ENCODE data around the gene YPEL3.

Gene YPEL3

DNA sequence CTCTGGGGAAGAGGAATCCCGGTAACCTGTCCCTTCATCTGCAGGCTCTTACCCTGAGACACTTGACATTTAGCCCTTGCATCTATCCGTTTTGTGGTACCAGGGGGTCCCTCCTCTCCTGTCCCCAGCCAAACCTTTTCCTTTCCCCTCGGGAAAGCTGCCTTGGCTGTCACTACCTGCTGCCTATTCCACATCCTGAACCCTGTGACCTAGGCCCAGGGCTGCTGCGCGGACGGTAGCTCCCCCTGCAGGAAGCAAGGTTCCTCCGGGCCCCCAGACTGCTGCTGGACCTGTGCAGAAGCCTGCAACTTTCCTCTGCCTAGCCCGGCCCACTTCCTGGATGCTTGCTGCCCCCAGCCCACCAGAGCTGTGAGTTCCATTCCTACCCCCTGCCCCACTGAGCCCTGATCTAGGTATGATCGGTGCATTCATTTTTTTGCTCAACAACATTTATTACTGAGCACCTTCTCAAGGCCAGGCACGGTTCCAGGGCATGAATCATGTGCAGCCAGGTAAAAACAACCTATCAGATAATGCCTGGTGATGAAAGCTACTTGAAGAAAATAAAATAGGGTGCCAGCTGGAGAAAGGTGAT is 41.0 kb downstream of the YPEL3 start:
- H3K4me2 ChIP-seq (ENCODE audit: low read length) = peak overlapping the region; percentile 14; the same call in 1 of the 2 replicates
- peak overlapping the region; percentile 1 for H3K27ac ChIP-seq (ENCODE audit: low read depth, low read length, poor library complexity, severe bottlenecking)
- H3K9me3 ChIP-seq (ENCODE audit: low read length) = no peaks in the 10 kb centered on the region

DNA sequence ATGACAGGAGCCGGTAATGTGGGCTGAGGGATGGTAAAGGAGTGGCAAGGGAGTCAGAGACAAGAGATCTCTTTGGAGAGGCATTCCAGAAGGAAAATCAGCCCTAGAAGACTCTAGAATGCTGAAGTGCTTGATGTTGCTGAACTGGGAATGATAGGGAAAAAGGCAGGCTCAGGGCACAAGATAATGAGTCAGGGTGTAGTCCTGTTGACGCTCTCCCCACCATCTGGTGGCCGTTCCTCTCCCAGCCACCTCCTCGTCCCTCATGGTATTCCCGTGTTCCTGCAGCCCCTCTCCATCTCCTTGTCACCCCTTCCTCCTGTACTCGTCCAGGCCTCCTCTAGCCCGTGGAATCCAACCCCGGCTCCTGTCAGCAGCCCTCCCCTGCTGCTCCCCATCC is 41.6 kb downstream of the YPEL3 start:
- Histone ChIP-seq H3K4me2 (ENCODE audit: low read length) (peak overlapping the region; percentile 14; the same call in 1 of the 2 replicates), H3K4me1 (ENCODE audit: insufficient read depth, low read length, severe bottlenecking) (peaks cover 25% of the 10 kb centered on the region), H4K20me1 (ENCODE audit: insufficient read depth, low read length) (no peaks in the 10 kb centered on the region), H3K79me2 (ENCODE audit: insufficient read depth, low read length) (no peaks in the 10 kb centered on the region), H3K4me3 (ENCODE audit: low read depth, low read length, poor library complexity, severe bottlenecking) (no peak overlapping the region), H3K27me3 (ENCODE audit: insufficient read depth, low read length) (no peaks in the 10 kb centered on the region), H3K9me2 (ENCODE audit: low read depth, low read length) (no peaks in the 10 kb centered on the region), H3F3A (ENCODE audit: insufficient read depth, low read length) (no peaks in the 10 kb centered on the region), H3K9me3 (ENCODE audit: low read length) (no peaks in the 10 kb centered on the region), H2AFZ (ENCODE audit: low read length) (no peak overlapping the region), H3K9ac (ENCODE audit: low read length) (no peak overlapping the region), H3K36me3 (ENCODE audit: insufficient read depth, low read length) (no peaks in the 10 kb centered on the region), H3K27ac (ENCODE audit: low read depth, low read length, poor library complexity, severe bottlenecking) (no peak overlapping the region)
- no peak for TF ChIP-seq EZH2 (IDR thresholded peaks at IDR 0.05; ENCODE audit: borderline replicate concordance, low read length)
- TF ChIP-seq, protein P1, sequence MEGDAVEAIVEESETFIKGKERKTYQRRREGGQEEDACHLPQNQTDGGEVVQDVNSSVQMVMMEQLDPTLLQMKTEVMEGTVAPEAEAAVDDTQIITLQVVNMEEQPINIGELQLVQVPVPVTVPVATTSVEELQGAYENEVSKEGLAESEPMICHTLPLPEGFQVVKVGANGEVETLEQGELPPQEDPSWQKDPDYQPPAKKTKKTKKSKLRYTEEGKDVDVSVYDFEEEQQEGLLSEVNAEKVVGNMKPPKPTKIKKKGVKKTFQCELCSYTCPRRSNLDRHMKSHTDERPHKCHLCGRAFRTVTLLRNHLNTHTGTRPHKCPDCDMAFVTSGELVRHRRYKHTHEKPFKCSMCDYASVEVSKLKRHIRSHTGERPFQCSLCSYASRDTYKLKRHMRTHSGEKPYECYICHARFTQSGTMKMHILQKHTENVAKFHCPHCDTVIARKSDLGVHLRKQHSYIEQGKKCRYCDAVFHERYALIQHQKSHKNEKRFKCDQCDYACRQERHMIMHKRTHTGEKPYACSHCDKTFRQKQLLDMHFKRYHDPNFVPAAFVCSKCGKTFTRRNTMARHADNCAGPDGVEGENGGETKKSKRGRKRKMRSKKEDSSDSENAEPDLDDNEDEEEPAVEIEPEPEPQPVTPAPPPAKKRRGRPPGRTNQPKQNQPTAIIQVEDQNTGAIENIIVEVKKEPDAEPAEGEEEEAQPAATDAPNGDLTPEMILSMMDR (IDR thresholded peaks at IDR 0.05; ENCODE audit: low read length) = no peak

More for the DNA sequence above, 41.0 kb downstream of the YPEL3 start:
- no peaks in the 10 kb centered on the region for H3K9me2 ChIP-seq (ENCODE audit: low read depth, low read length)
- H4K20me1 ChIP-seq (ENCODE audit: insufficient read depth, low read length) = no peaks in the 10 kb centered on the region
- no peak overlapping the region; the same call in 1 of the 2 replicates for H3K9ac ChIP-seq (ENCODE audit: low read length)
- no peak overlapping the region for H2AFZ ChIP-seq (ENCODE audit: low read length)
- no peaks in the 10 kb centered on the region for H3K36me3 ChIP-seq (ENCODE audit: insufficient read depth, low read length)
- H3K27me3 ChIP-seq (ENCODE audit: insufficient read depth, low read length) = no peaks in the 10 kb centered on the region
- peaks cover 25% of the 10 kb centered on the region for H3K4me1 ChIP-seq (ENCODE audit: insufficient read depth, low read length, severe bottlenecking)
- H3K79me2 ChIP-seq (ENCODE audit: insufficient read depth, low read length) = no peaks in the 10 kb centered on the region
- no peak overlapping the region for H3K4me3 ChIP-seq (ENCODE audit: low read depth, low read length, poor library complexity, severe bottlenecking)
- H3F3A ChIP-seq (ENCODE audit: insufficient read depth, low read length) = no peaks in the 10 kb centered on the region
- TF ChIP-seq, protein P1 (IDR thresholded peaks at IDR 0.05; ENCODE audit: low read length) = peak; percentile 87
- TF ChIP-seq EZH2 (IDR thresholded peaks at IDR 0.05; ENCODE audit: borderline replicate concordance, low read length) = no peak

DNA sequence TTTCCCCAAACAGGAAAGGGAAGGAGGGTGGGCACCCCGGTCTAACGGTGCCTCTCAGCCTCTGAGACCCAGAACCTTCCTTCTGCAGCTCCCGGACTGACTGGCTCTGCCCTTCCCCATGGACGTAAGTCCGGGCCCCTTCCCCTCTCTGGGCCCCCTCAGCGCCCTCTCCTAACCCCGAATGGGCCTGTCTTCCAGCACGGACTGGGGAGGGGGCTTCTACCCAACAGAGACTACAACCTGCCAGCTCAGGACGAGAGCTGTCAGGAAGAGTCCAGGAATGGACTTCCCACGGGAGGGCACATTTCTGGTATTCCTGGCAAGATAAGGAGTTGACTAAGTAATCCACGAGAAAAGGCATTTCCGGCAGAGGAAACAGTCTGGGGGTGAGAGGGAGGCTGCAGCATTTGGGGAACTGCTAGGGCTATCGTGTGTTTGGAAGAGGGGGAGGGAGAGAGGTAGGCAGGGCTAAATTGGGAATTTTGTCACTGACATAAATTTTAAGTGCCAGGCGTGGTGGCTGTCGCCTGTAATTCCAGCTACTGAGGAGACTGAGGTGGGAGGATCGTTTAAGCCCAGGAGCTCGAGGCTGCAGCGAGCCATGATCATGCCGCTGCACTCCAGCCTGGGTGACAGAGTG is 42.5 kb downstream of the YPEL3 start:
- Histone ChIP-seq H3K27me3 (ENCODE audit: insufficient read depth, low read length) (no peaks in the 10 kb centered on the region; the same call in 1 of the 2 replicates), H3K4me1 (ENCODE audit: insufficient read depth, low read length, severe bottlenecking) (peaks cover 25% of the 10 kb centered on the region), H3K9me3 (ENCODE audit: low read length) (no peaks in the 10 kb centered on the region), H3K27ac (ENCODE audit: low read depth, low read length, poor library complexity, severe bottlenecking) (peak overlapping the region; percentile 4), H3K9ac (ENCODE audit: low read length) (peak overlapping the region; percentile 72), H3K79me2 (ENCODE audit: insufficient read depth, low read length) (no peaks in the 10 kb centered on the region), H3F3A (ENCODE audit: insufficient read depth, low read length) (no peaks in the 10 kb centered on the region), H3K4me3 (ENCODE audit: low read depth, low read length, poor library complexity, severe bottlenecking) (peak overlapping the region; percentile 72), H3K4me2 (ENCODE audit: low read length) (peak overlapping the region; percentile 90), H3K9me2 (ENCODE audit: low read depth, low read length) (no peaks in the 10 kb centered on the region), H2AFZ (ENCODE audit: low read length) (no peak overlapping the region), H4K20me1 (ENCODE audit: insufficient read depth, low read length) (no peaks in the 10 kb centered on the region), H3K36me3 (ENCODE audit: insufficient read depth, low read length) (no peaks in the 10 kb centered on the region)
- no peak for TF ChIP-seq EZH2 (IDR thresholded peaks at IDR 0.05; ENCODE audit: borderline replicate concordance, low read length)
- TF ChIP-seq, protein P1 (IDR thresholded peaks at IDR 0.05; ENCODE audit: low read length) = no peak
